ENCODE measurements around the gene MAEA.

Gene MAEA

GRCh38 chr4:1317177-1318045 lies 27.7 kb downstream of the MAEA start:
- no peak overlapping the region for H3K9ac ChIP-seq
- H4K20me1 ChIP-seq (ENCODE audit: insufficient read depth) = no peaks in the 10 kb centered on the region
- no peaks in the 10 kb centered on the region for H3K36me3 ChIP-seq (ENCODE audit: insufficient read depth)
- H3K79me2 ChIP-seq (ENCODE audit: insufficient read depth, low read depth) = no peaks in the 10 kb centered on the region
- H3K4me2 ChIP-seq = no peak overlapping the region
- no peaks in the 10 kb centered on the region for H3K4me1 ChIP-seq (ENCODE audit: low read depth, poor library complexity, severe bottlenecking)
- H3K4me3 ChIP-seq (IDR thresholded peaks at IDR 0.05; ENCODE audit: insufficient read depth, low read depth, low read length) = no peak overlapping the region
- no peak overlapping the region for H2AFZ ChIP-seq (ENCODE audit: low read depth)
- no peaks in the 10 kb centered on the region for H3K27me3 ChIP-seq (ENCODE audit: insufficient read depth, low read depth)
- H3K27ac ChIP-seq = no peak overlapping the region
- TF ChIP-seq CTCF (conservative IDR thresholded peaks at IDR 0.05; ENCODE audit: low read depth, low read length) = no peak

- Histone ChIP-seq H3K27me3 (ENCODE audit: insufficient read depth, low read depth) (no peaks in the 10 kb centered on the region), H2AFZ (ENCODE audit: low read depth) (no peak overlapping the region), H4K20me1 (ENCODE audit: insufficient read depth) (no peaks in the 10 kb centered on the region), H3K27ac (no peak overlapping the region), H3K79me2 (ENCODE audit: insufficient read depth, low read depth) (no peaks in the 10 kb centered on the region), H3K4me1 (ENCODE audit: low read depth, poor library complexity, severe bottlenecking) (no peaks in the 10 kb centered on the region), H3K36me3 (ENCODE audit: insufficient read depth) (no peaks in the 10 kb centered on the region), H3K4me2 (no peak overlapping the region), H3K4me3 (IDR thresholded peaks at IDR 0.05; ENCODE audit: insufficient read depth, low read depth, low read length) (no peak overlapping the region), H3K9ac (no peak overlapping the region)
- TF ChIP-seq CTCF (conservative IDR thresholded peaks at IDR 0.05; ENCODE audit: low read depth, low read length) = no peak
Observed at GRCh38 chr4:1318046-1318375, 28.3 kb downstream of the MAEA start.

GRCh38 chr4:1318488-1319213 lies 29.0 kb downstream of the MAEA start:
- H3K27ac ChIP-seq = no peak overlapping the region
- no peaks in the 10 kb centered on the region for H3K36me3 ChIP-seq (ENCODE audit: insufficient read depth)
- H3K4me2 ChIP-seq = no peak overlapping the region

GRCh38 chr4:1321486-1321885 lies 31.8 kb downstream of the MAEA start:
- Histone ChIP-seq H3K4me2 (no peak overlapping the region), H3K4me1 (ENCODE audit: low read depth, poor library complexity, severe bottlenecking) (no peaks in the 10 kb centered on the region), H3K36me3 (ENCODE audit: insufficient read depth) (no peaks in the 10 kb centered on the region), H4K20me1 (ENCODE audit: insufficient read depth) (no peaks in the 10 kb centered on the region), H3K4me3 (IDR thresholded peaks at IDR 0.05; ENCODE audit: insufficient read depth, low read depth, low read length) (no peak overlapping the region), H3K79me2 (ENCODE audit: insufficient read depth, low read depth) (no peaks in the 10 kb centered on the region), H3K27me3 (ENCODE audit: insufficient read depth, low read depth) (no peaks in the 10 kb centered on the region), H2AFZ (ENCODE audit: low read depth) (no peak overlapping the region), H3K27ac (no peak overlapping the region), H3K9ac (no peak overlapping the region)
- no peak for TF ChIP-seq CTCF (conservative IDR thresholded peaks at IDR 0.05; ENCODE audit: low read depth, low read length)

More at GRCh38 chr4:1318488-1319213, 29.0 kb downstream of the MAEA start:
- Histone ChIP-seq H3K9ac (no peak overlapping the region), H3K27me3 (ENCODE audit: insufficient read depth, low read depth) (no peaks in the 10 kb centered on the region), H2AFZ (ENCODE audit: low read depth) (no peak overlapping the region), H3K4me3 (IDR thresholded peaks at IDR 0.05; ENCODE audit: insufficient read depth, low read depth, low read length) (no peak overlapping the region), H4K20me1 (ENCODE audit: insufficient read depth) (no peaks in the 10 kb centered on the region), H3K4me1 (ENCODE audit: low read depth, poor library complexity, severe bottlenecking) (no peaks in the 10 kb centered on the region), H3K79me2 (ENCODE audit: insufficient read depth, low read depth) (no peaks in the 10 kb centered on the region)
- no peak for TF ChIP-seq CTCF (conservative IDR thresholded peaks at IDR 0.05; ENCODE audit: low read depth, low read length)

All from KMS-11 (cell line).